ENCODE measurements around the gene PC.

PC gene

GRCh38 chr11:66906061-66906733 is 52.0 kb downstream of the PC start:
- H3K4me3 ChIP-seq (ENCODE audit: low read depth, low read length), result peak overlapping the region; percentile 35
- TF ChIP-seq, protein P1, sequence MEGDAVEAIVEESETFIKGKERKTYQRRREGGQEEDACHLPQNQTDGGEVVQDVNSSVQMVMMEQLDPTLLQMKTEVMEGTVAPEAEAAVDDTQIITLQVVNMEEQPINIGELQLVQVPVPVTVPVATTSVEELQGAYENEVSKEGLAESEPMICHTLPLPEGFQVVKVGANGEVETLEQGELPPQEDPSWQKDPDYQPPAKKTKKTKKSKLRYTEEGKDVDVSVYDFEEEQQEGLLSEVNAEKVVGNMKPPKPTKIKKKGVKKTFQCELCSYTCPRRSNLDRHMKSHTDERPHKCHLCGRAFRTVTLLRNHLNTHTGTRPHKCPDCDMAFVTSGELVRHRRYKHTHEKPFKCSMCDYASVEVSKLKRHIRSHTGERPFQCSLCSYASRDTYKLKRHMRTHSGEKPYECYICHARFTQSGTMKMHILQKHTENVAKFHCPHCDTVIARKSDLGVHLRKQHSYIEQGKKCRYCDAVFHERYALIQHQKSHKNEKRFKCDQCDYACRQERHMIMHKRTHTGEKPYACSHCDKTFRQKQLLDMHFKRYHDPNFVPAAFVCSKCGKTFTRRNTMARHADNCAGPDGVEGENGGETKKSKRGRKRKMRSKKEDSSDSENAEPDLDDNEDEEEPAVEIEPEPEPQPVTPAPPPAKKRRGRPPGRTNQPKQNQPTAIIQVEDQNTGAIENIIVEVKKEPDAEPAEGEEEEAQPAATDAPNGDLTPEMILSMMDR (conservative IDR thresholded peaks at IDR 0.05; ENCODE audit: low read depth, low read length), result no peak
- DNase-seq (ENCODE audit: low read depth), result peak; percentile 64

DNA sequence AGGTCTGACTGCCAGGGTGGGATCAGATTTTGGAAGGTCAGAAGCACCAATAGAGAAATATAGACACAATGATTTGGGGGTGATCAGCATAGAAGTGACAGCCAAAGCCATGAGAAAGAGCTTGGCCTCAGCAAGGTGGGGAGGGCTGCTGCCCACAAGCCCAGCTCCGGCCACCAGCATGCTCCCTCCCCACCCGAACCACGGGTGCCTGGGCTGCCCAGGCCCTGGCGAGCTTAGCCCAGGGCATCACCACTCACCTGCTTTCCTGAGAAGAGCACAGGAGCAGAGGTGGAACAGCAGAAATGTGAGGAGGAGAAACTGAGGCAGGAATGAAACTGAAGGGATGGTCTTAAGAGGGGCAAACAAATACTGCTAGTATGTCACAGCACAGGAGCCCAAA is 52.6 kb downstream of the PC start:
- TF ChIP-seq, protein P1 (conservative IDR thresholded peaks at IDR 0.05; ENCODE audit: low read depth, low read length), result no peak
- DNase-seq (ENCODE audit: low read depth), result no peak
- H3K4me3 ChIP-seq (ENCODE audit: low read depth, low read length), result peak overlapping the region; percentile 35

- TF ChIP-seq, protein P1 (conservative IDR thresholded peaks at IDR 0.05; ENCODE audit: low read depth, low read length), result no peak
- DNase-seq (ENCODE audit: low read depth), result no peak
- H3K4me3 ChIP-seq (ENCODE audit: low read depth, low read length), result peak overlapping the region; percentile 23
Observed at GRCh38 chr11:66904981-66905521, 53.1 kb downstream of the PC start.

DNA sequence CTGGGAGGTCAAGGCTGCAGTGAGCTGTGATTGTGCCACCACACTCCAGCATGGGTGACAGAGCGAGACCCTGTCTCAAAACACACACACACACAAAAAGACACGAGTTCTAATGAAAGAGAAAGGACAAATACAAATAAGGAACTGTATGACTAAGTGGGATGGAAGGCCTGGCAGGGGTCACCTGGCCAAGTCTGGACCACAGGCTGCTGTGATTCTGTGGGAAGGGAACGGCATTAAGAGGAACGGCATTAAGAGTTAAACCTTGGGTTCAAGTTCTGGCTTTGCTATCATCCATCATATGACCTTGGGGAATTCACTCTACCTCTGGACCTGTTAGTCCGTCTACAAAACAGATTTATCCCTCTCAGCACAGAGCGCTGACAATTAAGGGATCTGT is 53.6 kb downstream of the PC start:
- H3K4me3 ChIP-seq (ENCODE audit: low read depth, low read length), result peak overlapping the region; percentile 16
- TF ChIP-seq, protein P1 (conservative IDR thresholded peaks at IDR 0.05; ENCODE audit: low read depth, low read length), result no peak
- DNase-seq (ENCODE audit: low read depth), result peak; percentile 62

- no peak for DNase-seq (ENCODE audit: low read depth)
- TF ChIP-seq, protein P1 (conservative IDR thresholded peaks at IDR 0.05; ENCODE audit: low read depth, low read length), result no peak
- H3K4me3 ChIP-seq (ENCODE audit: low read depth, low read length), result no peak overlapping the region
Observed at GRCh38 chr11:66904055-66904454, 54.1 kb downstream of the PC start.

DNA sequence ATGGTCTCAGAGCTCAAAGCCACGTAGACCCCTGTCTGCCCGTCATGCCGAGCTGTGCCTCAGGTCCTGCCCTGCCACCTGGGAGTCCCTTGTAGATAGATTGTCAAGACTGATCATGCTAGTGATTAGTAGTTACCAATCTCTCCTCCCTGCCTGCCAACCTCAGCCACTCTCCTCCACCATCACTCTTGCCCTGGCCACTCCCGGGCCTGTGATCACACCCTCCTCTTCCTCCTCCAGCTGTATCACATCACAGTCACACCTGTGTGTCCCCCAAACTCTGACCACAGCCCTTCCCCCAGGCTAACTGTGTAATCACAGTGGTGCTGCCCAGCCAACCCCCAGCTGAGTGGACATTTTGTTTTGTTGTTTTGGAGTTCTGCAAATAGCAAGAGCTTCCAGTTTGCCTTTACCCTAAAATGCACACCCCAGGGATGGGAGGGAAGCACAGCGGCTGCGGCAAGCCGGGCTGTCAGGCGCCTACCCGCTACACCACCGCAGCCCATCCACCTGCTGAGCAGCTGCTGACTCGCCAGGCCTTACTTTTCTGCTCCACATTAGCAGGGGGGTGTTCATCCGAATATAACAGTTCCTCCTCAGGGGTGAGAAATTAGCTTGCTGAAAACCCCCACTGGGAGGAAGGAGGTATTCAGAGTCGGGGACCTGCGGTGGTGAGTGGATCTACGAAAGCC is 55.6 kb downstream of the PC start:
- DNase-seq (ENCODE audit: low read depth), result no peak
- H3K4me3 ChIP-seq (ENCODE audit: low read depth, low read length), result no peak overlapping the region
- TF ChIP-seq, protein P1 (conservative IDR thresholded peaks at IDR 0.05; ENCODE audit: low read depth, low read length), result no peak

Data from choroid plexus epithelial cell (primary cell).